Activated naive CD4-positive, alpha-beta T cell treated with Interleukin-2 at 50 U/mL for 16 hours (primary cell): ENCODE data around the gene CCDC185.

ENCODE experiments used
- DNase-seq: peaks from one replicate; pipeline ENCODE4 v3.0.0-alpha.2; 2020

Gene CCDC185

DNA sequence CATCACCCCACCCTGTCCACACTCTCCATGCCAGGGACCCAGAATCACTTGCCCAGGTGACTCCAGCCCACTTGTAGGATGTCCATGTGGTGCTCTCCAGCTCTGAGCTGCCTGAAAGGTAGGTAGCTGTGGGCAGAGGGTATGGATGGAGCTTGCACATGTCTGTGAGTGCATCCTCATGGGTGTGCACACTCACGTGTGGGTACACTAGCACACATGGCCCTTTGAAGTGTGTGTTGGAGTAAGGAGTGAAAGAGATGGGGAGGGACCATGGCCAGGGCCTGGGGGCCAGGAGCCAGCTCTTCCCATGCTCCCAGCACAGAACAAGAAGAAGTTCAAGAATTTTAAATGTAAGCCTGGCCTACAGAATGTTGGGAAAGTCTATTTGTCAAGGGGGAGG, 50.2 kb downstream of the CCDC185 start:
- no peak for DNase-seq

DNA sequence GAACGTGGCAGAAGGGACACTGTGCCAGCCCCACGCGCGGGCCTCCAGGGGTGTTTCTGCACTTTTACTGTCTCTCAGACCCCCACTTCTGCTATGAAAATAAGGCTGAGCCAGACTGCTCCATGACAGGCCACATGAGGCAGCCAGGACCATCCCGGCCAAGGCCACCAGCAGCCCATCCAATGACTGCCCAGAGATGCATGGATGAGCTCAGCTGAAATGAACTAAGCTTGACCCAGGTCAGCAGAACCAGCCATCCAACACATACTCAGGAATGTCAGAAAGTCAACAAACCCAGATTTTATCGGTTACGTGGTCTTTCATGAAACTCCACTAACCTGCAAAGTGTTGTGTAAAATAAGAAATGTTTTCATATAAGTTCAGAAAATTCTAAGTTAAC, 51.2 kb downstream of the CCDC185 start:
- no peak for DNase-seq
